Tibial nerve (tissue), 3 donors: ENCODE results near the gene PRDM11.

ENCODE experiments used
- CTCF ChIP-seq, 5 experiments: fragments of 200-600 bp in 3 of 5; fragments of 450-650 bp in 2 of 5; sonication (generic) in 3 of 5; IDR thresholded peaks; one replicate each; pipeline ENCODE4 v1.5.1; 2016 to 2019; ENCODE audit warnings: antibody characterized with exemption in 5 of 5, mild to moderate bottlenecking in 3 of 5, moderate library complexity in 2 of 5
- POLR2A ChIP-seq, 2 donors: fragments of 450-650 bp; IDR thresholded peaks; one replicate each; pipeline ENCODE4 v1.6.1; 2017; ENCODE audit warnings: antibody characterized with exemption in 2 of 2, mild to moderate bottlenecking in 2 of 2, moderate library complexity in 2 of 2

- TF ChIP-seq CTCF (IDR thresholded peaks at IDR 0.05): no peak
- no peak for TF ChIP-seq POLR2A (IDR thresholded peaks at IDR 0.05)
Measured at GRCh38 chr11:45254070-45254469, 107.6 kb downstream of the PRDM11 start.
